PFSK-1 (cell line): Measurements from ENCODE around the gene DCLK2. TPM values are rescaled to one million over a fixed set of nuclear protein-coding genes. Genes with fewer than 3 reads are reported as not detected.

ENCODE experiments used
- FOXP2 ChIP-seq: optimal IDR thresholded peaks from 2 replicates; pipeline ENCODE3; 2011; ENCODE audit warnings: borderline replicate concordance, control low read depth, inconsistent platforms; ENCODE audit not compliant: insufficient read depth; ENCODE audit errors: extremely low read length, extremely low read depth
- POLR2AphosphoS5 ChIP-seq: IDR thresholded peaks from 2 replicates; pipeline ENCODE4 v1.6.1; 2012; ENCODE audit warnings: low read depth, mild to moderate bottlenecking, control low read depth, low read length, moderate library complexity
- SIN3A ChIP-seq: IDR thresholded peaks from 2 replicates; pipeline ENCODE4 v1.6.1; 2012; ENCODE audit warnings: mild to moderate bottlenecking, low read length, moderate library complexity, borderline replicate concordance; ENCODE audit not compliant: insufficient read depth
- TAF1 ChIP-seq: IDR thresholded peaks from 2 replicates; pipeline ENCODE4 v1.6.1; 2012; ENCODE audit warnings: low read length, control low read depth, borderline replicate concordance; ENCODE audit not compliant: insufficient read depth
- polyA plus RNA-seq: library from polyadenylated mRNA; unstranded; fragments of >200 nt; gene quantifications from one replicate; pipeline ENCODE4 v1.2.1, GENCODE V29; 2012; ENCODE audit warnings: low read depth, missing spikeins; ENCODE audit not compliant: insufficient read length
- TF ChIP-seq, protein P1 (sequence below), 2 experiments: IDR thresholded peaks; 2 replicates each; pipeline versions ENCODE4 v1.6.1 to v1.8.0; 2011 to 2012; ENCODE audit warnings: low read depth in 2 of 2, low read length in 2 of 2, control low read depth in 1 of 2, inconsistent platforms in 1 of 2, mild to moderate bottlenecking in 1 of 2, moderate library complexity in 1 of 2; ENCODE audit not compliant: insufficient read depth in 1 of 2

Gene DCLK2
- 4.2 TPM for polyA plus RNA-seq

DNA sequence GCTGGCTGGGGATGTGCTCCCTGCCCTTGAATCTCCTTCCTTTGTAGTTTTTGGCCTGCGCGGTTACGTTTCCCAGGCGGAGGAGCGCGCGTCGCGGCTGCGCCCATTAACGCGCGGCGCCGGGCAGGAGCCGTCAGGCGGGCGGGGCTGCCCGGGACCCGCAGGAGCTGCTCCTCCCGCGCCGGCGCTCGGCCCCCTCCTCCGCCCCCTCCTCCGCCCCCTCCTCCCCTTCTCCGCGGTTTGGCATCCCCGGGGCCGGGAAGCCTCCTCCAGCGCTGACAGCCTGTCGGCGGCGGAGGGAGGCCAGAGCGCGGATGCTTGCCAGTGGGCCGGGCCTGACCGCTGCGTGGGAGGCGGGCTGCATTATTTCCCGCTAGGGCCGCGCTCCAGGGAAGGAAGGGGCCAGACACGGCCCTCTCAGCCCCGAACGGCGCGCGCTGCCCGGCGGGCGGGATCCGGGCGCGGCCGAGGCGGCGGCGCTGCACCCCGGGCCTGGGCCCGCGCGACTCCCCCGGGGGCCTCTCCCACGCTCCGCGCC is at the start of gene DCLK2:
Gene DCLK2 (plus strand): TSS at position 405 of the 538 bp plus-strand sequence. CDS start 583 bp downstream, outside the sequence.
- TF ChIP-seq TAF1 (0 out of 2 replicates have a peak, but pooled peaks have one; percentile 15), POLR2AphosphoS5 (peak; percentile 64), SIN3A (no peak), FOXP2 (peak; percentile 49)
- TF ChIP-seq, protein P1, sequence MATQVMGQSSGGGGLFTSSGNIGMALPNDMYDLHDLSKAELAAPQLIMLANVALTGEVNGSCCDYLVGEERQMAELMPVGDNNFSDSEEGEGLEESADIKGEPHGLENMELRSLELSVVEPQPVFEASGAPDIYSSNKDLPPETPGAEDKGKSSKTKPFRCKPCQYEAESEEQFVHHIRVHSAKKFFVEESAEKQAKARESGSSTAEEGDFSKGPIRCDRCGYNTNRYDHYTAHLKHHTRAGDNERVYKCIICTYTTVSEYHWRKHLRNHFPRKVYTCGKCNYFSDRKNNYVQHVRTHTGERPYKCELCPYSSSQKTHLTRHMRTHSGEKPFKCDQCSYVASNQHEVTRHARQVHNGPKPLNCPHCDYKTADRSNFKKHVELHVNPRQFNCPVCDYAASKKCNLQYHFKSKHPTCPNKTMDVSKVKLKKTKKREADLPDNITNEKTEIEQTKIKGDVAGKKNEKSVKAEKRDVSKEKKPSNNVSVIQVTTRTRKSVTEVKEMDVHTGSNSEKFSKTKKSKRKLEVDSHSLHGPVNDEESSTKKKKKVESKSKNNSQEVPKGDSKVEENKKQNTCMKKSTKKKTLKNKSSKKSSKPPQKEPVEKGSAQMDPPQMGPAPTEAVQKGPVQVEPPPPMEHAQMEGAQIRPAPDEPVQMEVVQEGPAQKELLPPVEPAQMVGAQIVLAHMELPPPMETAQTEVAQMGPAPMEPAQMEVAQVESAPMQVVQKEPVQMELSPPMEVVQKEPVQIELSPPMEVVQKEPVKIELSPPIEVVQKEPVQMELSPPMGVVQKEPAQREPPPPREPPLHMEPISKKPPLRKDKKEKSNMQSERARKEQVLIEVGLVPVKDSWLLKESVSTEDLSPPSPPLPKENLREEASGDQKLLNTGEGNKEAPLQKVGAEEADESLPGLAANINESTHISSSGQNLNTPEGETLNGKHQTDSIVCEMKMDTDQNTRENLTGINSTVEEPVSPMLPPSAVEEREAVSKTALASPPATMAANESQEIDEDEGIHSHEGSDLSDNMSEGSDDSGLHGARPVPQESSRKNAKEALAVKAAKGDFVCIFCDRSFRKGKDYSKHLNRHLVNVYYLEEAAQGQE (IDR thresholded peaks at IDR 0.05; ENCODE audit: insufficient read depth in 1 of 2, low read depth in 2 of 2, low read length in 2 of 2) = no peak; a peak in 1 of 4 replicates

GRCh38 chr4:150032541-150032940 is 45.7 kb upstream of the DCLK2 start:
- TF ChIP-seq, protein P1 (IDR thresholded peaks at IDR 0.05; ENCODE audit: insufficient read depth in 1 of 2, low read depth in 2 of 2, low read length in 2 of 2) = no peak

DNA sequence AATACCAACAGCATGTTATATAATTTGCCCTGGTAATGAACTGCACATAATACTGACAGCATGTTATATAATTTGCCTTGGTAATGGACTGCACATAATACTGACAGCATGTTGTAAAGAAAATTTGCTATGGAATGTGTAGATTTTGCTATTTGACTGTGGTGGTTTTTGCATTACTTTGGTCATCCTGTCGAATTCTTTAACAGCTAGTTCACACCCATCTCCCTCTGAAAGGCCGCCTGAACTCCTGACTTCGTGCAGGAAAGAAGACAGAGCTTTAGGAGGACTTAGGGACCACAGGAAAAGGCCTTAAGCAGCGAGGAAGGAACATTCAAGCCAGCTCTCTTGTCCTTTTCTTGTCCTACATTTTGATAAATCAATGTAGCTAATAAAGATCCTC is 45.2 kb upstream of the DCLK2 start:
- TF ChIP-seq FOXP2 (no peak), SIN3A (no peak)
- TF ChIP-seq, protein P1 (IDR thresholded peaks at IDR 0.05; ENCODE audit: insufficient read depth in 1 of 2, low read depth in 2 of 2, low read length in 2 of 2) = no peak

- TF ChIP-seq FOXP2 (no peak), SIN3A (no peak), TAF1 (no peak), POLR2AphosphoS5 (no peak)
- TF ChIP-seq, protein P1 (IDR thresholded peaks at IDR 0.05; ENCODE audit: insufficient read depth in 1 of 2, low read depth in 2 of 2, low read length in 2 of 2) = no peak
These were observed 44.3 kb upstream of the DCLK2 start for GRCh38 chr4:150033901-150034300.

GRCh38 chr4:150037251-150037856 is 40.9 kb upstream of the DCLK2 start:
- TF ChIP-seq SIN3A (no peak), FOXP2 (no peak), POLR2AphosphoS5 (no peak), TAF1 (no peak)
- TF ChIP-seq, protein P1 (IDR thresholded peaks at IDR 0.05; ENCODE audit: insufficient read depth in 1 of 2, low read depth in 2 of 2, low read length in 2 of 2) = no peak
